KMS-11 (cell line): ENCODE results near the gene CIT.

Experiments used
- H2AFZ ChIP-seq: fragments of 200-600 bp; sonication (generic); 2 replicates; pipeline ENCODE4 v1.6.1; 2016; ENCODE audit warnings: antibody characterized with exemption, mixed run types, low read depth
- H3K27ac ChIP-seq: fragments of 200-600 bp; sonication (generic); 2 replicates; pipeline ENCODE4 v1.6.1; 2016; ENCODE audit warnings: mild to moderate bottlenecking, mixed run types
- H3K27me3 ChIP-seq: fragments of 200-600 bp; sonication (generic); 2 replicates; pipeline ENCODE4 v1.6.1; 2017; ENCODE audit warnings: mild to moderate bottlenecking, low read depth, mixed run types, moderate library complexity; ENCODE audit not compliant: insufficient read depth
- H3K36me3 ChIP-seq: fragments of 200-600 bp; sonication (generic); 2 replicates; pipeline ENCODE4 v1.6.1; 2017; ENCODE audit warnings: mild to moderate bottlenecking, mixed run types; ENCODE audit not compliant: insufficient read depth
- H3K4me1 ChIP-seq: fragments of 200-600 bp; sonication (generic); 2 replicates; pipeline ENCODE4 v1.6.1; 2016; ENCODE audit warnings: mild to moderate bottlenecking, low read depth, mixed run types; ENCODE audit not compliant: poor library complexity, severe bottlenecking
- H3K4me2 ChIP-seq: fragments of 200-600 bp; sonication (generic); 2 replicates; pipeline ENCODE4 v1.7.0; 2016; ENCODE audit warnings: mild to moderate bottlenecking, mixed run types
- H3K4me3 ChIP-seq: fragments of 200-600 bp; sonication (generic); IDR thresholded peaks from 2 replicates; pipeline ENCODE4 v1.6.1; 2017; ENCODE audit warnings: low read depth, low read length, mixed read lengths; ENCODE audit not compliant: insufficient read depth
- H3K79me2 ChIP-seq: fragments of 200-600 bp; sonication (generic); 2 replicates; pipeline ENCODE4 v1.6.1; 2016; ENCODE audit warnings: low read depth, mixed run types; ENCODE audit not compliant: insufficient read depth
- H3K9ac ChIP-seq: fragments of 200-600 bp; sonication (generic); 2 replicates; pipeline ENCODE4 v1.6.1; 2016; ENCODE audit warnings: mild to moderate bottlenecking, mixed run types
- H4K20me1 ChIP-seq: fragments of 200-600 bp; sonication (generic); 2 replicates; pipeline ENCODE4 v1.6.1; 2016; ENCODE audit warnings: mild to moderate bottlenecking, mixed run types; ENCODE audit not compliant: insufficient read depth
- TF ChIP-seq, protein P1 (sequence below): fragments of 200-600 bp; sonication (generic); conservative IDR thresholded peaks from 2 replicates; pipeline ENCODE4 v1.6.1; 2017; ENCODE audit warnings: low read depth, mild to moderate bottlenecking, antibody characterized with exemption, low read length, moderate library complexity, mixed read lengths

CIT gene

DNA sequence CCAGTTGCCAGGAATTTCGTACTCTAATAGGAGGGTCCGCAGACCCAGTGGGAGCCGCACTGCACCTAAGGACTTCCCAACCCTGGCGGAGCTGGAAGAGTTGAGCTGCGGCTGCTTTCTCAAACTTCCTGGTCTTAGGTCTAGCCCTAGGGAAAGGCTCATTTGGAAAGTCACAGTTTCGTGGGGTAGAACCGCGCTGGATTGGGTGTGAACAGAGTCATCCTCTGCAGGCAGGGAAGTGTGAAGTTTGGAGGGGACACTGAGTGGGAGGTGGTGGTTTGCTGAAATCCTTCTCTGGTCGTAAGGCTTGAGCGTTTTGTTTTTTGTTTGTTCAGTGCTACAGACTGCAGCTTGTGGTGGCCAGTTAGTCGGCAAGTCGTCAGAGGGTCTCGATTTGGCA lies 190.3 kb downstream of the CIT start:
- Histone ChIP-seq H3K4me3 (no peak overlapping the region), H3K36me3 (no peaks in the 10 kb centered on the region), H3K27ac (no peak overlapping the region), H3K9ac (no peak overlapping the region), H3K4me2 (no peak overlapping the region), H2AFZ (no peak overlapping the region), H4K20me1 (no peaks in the 10 kb centered on the region), H3K27me3 (no peaks in the 10 kb centered on the region), H3K4me1 (peaks cover 10% of the 10 kb centered on the region), H3K79me2 (no peaks in the 10 kb centered on the region)
- TF ChIP-seq, protein P1, sequence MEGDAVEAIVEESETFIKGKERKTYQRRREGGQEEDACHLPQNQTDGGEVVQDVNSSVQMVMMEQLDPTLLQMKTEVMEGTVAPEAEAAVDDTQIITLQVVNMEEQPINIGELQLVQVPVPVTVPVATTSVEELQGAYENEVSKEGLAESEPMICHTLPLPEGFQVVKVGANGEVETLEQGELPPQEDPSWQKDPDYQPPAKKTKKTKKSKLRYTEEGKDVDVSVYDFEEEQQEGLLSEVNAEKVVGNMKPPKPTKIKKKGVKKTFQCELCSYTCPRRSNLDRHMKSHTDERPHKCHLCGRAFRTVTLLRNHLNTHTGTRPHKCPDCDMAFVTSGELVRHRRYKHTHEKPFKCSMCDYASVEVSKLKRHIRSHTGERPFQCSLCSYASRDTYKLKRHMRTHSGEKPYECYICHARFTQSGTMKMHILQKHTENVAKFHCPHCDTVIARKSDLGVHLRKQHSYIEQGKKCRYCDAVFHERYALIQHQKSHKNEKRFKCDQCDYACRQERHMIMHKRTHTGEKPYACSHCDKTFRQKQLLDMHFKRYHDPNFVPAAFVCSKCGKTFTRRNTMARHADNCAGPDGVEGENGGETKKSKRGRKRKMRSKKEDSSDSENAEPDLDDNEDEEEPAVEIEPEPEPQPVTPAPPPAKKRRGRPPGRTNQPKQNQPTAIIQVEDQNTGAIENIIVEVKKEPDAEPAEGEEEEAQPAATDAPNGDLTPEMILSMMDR = no peak

DNA sequence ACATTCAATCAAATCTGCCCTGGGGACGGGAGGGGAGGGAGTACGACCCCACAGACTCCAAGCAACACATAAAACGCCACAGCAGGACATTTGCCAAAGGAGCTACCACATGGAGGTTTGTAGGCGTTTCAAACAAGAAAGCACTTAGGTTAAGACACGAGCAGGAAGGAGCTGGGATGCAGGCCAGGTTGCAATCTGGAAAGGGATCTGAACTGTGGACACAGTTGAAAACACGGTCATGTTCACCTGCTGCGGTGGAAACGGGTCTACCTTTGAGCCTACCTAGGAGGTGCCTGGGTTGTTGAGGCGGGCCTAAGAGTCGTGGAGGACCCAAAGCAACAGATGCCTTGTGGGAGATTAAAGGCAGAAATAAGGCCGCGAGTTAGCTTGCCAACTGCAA lies 190.8 kb downstream of the CIT start:
- Histone ChIP-seq H2AFZ (no peak overlapping the region), H3K79me2 (no peaks in the 10 kb centered on the region), H3K9ac (no peak overlapping the region), H3K27me3 (no peaks in the 10 kb centered on the region), H4K20me1 (no peaks in the 10 kb centered on the region), H3K27ac (no peak overlapping the region), H3K36me3 (no peaks in the 10 kb centered on the region), H3K4me3 (no peak overlapping the region), H3K4me2 (no peak overlapping the region), H3K4me1 (peaks cover 10% of the 10 kb centered on the region)
- TF ChIP-seq, protein P1 = no peak

DNA sequence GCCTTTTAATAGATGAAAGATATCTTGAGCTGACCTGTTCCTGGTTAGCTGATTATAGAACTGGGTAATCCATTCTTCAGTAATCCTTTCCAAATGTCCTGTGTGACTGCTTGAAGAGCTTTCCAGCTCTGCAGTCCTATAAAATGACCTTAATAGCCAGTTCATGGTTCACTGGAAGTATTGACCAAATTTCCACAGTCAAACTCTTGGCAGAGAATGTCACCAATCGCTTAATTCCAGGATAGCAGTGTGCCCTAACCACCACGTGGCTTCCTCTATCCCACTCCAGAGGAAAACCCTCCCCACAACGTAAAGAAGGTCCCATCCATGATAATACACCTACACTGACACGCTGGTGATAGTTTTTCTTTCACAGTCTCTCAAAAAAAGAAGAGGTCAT lies 191.7 kb downstream of the CIT start:
- no peak overlapping the region for H3K27ac ChIP-seq

DNA sequence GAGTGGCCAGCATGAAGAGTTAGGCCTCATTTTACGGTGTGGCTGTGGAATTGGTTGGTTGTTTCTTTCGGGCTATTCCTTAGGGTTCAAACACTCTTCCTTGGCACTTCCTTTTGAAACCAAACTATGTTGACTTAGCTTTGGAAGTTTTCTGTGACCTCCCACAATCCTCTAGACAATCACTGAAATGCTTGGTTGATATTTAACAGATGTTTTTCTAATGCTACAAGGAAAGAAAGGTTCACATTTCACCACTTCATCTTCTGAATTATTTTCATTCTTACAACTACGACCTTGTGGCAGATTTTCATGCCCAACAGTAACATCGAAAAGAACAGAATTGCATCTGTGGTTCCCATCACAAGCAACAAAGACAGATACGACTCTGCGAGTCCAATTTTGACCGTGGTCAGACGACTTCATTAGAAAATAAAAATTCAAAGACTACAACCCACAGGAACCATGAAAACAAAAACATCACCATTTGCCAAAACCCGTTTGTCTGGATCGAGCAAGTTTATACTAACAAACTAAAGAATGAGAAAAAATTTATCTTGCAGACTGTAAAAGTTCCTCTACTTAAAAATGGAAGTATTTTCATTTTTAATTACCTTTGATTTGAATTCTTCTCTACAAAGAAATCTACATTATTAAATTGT lies 192.3 kb downstream of the CIT start:
- no peak overlapping the region for H3K9ac ChIP-seq
- H3K4me3 ChIP-seq = no peak overlapping the region
- TF ChIP-seq, protein P1 = no peak
- no peaks in the 10 kb centered on the region for H3K27me3 ChIP-seq
- H4K20me1 ChIP-seq = no peaks in the 10 kb centered on the region
- no peak overlapping the region for H3K27ac ChIP-seq
- H3K4me2 ChIP-seq = no peak overlapping the region
- H3K36me3 ChIP-seq = no peaks in the 10 kb centered on the region
- H3K79me2 ChIP-seq = no peaks in the 10 kb centered on the region
- H3K4me1 ChIP-seq = peaks cover 10% of the 10 kb centered on the region
- H2AFZ ChIP-seq = no peak overlapping the region

More for the DNA sequence above, 191.7 kb downstream of the CIT start:
- Histone ChIP-seq H2AFZ (no peak overlapping the region), H4K20me1 (no peaks in the 10 kb centered on the region), H3K4me2 (no peak overlapping the region), H3K4me1 (peaks cover 10% of the 10 kb centered on the region), H3K4me3 (no peak overlapping the region), H3K27me3 (no peaks in the 10 kb centered on the region), H3K36me3 (no peaks in the 10 kb centered on the region), H3K9ac (no peak overlapping the region), H3K79me2 (no peaks in the 10 kb centered on the region)
- TF ChIP-seq, protein P1 = no peak
